GM19438 (cell line): ENCODE results near the gene TMEM35B.

Experiments
- ATAC-seq: cut with Tn5 transposase; IDR thresholded peaks from one replicate; pipeline ENCODE4 v1.9.1; 2021; ENCODE audit warnings: low read depth; ENCODE audit not compliant: unreplicated experiment

Gene TMEM35B

GRCh38 chr1:34984793-34985608, at the start of gene TMEM35B:
TMEM35B (minus strand) TSS chr1:34985347; CDS start chr1:34985305, 42 bp downstream.
- peak; percentile 80 for ATAC-seq

GRCh38 chr1:35033346-35033745, 48.2 kb upstream of the TMEM35B start:
- ATAC-seq, result no peak

GRCh38 chr1:35032384-35032739, 47.2 kb upstream of the TMEM35B start:
- no peak for ATAC-seq

DNA sequence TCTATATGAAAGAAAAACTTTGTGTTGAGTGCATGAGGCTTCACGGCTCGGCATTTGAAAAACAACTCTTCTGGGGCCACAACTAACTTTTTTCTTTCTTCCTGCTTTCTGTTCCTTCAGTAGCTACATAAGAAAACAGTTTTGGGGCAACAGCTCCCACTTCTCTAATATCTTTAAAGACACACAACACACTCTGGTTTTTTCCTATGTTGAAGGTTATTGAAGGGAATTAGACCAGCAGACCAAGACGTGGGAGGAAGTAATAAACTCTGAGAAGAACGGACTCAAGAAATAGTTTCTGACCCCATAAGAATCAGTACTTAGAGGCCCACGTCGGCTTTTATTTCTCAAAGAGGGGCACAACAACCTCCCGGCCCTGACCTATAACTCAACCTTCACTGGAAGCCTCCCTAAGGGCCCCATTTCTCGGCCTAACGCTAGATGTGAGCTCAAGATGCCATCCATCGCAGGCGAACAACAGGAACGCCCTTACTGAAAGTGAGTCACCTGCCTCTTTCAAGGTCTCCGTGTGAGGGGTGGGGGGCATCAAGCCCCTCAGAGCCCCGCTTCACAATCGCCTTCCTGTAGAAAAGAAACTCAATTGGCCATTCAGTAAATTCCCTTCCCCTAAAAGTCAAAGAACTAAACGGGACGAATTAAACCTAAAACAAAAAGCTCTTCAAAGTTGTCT, 45.8 kb upstream of the TMEM35B start:
- no peak for ATAC-seq

DNA sequence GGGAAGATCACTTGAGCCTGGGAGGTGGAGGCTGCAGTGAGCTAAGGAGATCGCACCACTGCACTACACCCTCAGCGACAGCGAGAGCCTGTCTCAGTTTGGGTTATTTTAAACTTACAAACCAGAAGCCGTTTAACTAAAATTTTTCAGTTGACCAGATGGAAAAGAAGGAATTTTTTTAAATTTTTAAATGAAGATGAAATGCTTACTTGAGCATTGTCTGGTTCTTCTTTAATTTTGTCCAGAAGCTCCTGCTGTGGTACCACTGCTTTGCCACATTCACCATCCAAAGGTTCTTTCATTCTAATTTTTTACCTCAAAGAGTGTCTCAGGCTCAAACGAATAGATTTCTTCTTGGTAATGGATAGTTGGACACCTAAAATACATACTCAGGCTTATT, 45.2 kb upstream of the TMEM35B start:
- ATAC-seq, result no peak

- no peak for ATAC-seq
Measured at GRCh38 chr1:35029761-35030160, 44.6 kb upstream of the TMEM35B start.

DNA sequence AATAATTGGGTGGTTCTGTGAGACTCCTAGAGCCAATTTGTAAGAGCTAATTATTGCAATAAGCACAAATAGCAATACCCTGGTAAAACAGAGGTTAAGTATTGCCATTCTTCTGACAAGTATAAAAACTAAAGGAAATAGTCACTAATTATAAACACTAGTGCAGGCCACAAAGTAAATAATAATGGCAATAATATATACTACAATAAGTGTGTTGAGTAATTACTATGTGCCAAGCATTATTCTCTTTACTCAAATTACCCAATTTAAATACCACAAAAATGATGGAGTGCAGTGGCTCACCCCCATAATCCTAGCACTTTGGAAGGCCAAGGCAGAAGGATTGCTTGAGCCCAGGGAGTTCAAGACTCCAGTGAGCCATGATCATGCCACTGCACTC, 31.3 kb upstream of the TMEM35B start:
- ATAC-seq, result no peak

DNA sequence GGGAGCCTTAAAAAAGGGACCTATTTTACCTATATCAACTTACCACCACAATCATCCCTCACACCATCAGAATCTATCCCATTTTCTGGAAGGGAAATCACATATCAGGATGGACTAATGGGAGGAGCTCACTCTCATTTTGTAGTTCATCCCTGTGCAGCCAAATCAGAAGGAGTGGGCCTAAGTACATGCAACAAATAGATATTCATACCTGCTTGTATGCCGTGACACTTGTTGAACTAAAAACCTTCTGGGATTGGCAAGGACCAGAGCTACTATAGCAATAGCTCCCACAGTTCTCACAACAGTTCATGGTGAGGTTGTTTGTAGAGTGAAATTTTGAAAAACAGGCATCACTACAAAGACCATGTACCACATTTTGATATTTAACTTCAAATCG, 29.3 kb upstream of the TMEM35B start:
- ATAC-seq, result no peak

DNA sequence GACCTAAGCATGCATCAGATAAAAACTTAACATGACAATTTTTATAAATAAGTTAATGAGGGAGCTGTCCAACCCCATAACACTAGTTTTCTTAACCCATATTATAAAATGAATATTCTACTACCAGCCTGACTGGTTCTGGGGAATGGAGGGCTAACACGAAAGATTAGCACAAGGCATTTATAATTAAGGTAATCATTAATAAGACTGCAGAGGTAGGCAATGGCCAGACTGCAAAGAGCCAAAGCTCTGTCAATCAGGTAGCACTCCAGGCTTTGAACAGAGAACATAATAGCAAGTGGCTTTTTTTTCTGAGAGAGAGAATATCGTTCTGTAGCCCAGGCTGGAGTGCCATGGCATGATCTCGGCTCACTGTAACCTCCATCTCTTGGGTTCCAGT, 20.6 kb upstream of the TMEM35B start:
- no peak for ATAC-seq

- ATAC-seq, result no peak
Measured at GRCh38 chr1:35001743-35002142, 16.6 kb upstream of the TMEM35B start.

- ATAC-seq, result no peak
Measured at GRCh38 chr1:34994878-34995277, 9.7 kb upstream of the TMEM35B start.

- ATAC-seq, result no peak
Measured at GRCh38 chr1:34988581-34988980, 3.4 kb upstream of the TMEM35B start.

- ATAC-seq, result no peak
Measured at GRCh38 chr1:34988147-34988546, 3.0 kb upstream of the TMEM35B start.

DNA sequence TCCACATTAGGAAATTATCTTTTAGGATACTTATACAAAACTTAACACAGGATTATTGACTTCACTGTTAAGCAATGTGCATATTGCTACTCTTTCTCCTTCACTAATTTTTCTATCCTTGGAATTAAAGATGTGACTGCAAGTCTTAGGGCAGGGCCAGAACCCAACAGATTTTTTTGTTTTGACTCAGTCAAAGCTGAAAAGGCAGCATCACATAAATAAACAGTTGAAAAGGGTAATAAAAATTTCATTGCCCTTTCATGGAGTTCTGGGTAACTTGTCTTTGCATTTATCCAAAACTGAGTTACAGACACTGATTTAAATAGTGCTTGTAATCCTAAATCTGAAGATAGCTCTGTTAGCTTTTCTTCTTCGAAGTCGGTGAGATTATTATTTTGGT, 1.9 kb upstream of the TMEM35B start:
- no peak for ATAC-seq

GRCh38 chr1:34985609-34985904, 410 bp upstream of the TMEM35B start:
- peak; percentile 11 for ATAC-seq

GRCh38 chr1:34984435-34984792, 733 bp downstream of the TMEM35B start:
- ATAC-seq, result no peak

DNA sequence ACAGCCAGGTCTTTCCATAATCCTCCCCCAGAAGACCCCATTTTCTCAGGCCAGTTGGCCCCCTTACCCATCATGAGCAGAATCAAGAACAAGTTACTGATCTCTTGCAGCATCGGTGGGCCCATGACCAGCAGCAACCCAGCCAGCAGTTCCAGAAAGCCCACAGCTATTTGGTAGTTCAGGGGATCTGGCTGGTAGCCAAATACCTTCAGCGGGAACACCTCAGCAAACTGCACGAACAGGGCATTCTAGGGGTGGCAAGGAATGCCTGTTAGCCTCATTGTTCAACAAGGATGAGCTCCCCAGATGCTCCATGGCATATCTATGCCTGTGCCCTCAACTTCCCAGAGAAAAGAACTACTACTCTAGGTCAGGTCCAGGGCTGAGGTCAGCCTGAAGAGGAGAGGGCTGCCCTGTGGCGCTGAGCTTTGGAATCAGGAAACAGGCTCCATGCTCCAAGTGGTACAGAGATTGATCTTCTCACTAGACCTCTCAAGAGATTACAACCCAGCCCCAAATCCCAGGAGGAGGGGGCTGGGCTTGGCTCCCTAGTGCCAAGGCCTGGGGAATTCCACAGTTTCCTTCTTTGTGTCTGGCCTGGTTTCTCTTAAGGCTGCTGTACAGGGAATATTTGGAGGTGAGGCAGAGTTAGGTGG, 1.3 kb downstream of the TMEM35B start:
- ATAC-seq, result no peak

DNA sequence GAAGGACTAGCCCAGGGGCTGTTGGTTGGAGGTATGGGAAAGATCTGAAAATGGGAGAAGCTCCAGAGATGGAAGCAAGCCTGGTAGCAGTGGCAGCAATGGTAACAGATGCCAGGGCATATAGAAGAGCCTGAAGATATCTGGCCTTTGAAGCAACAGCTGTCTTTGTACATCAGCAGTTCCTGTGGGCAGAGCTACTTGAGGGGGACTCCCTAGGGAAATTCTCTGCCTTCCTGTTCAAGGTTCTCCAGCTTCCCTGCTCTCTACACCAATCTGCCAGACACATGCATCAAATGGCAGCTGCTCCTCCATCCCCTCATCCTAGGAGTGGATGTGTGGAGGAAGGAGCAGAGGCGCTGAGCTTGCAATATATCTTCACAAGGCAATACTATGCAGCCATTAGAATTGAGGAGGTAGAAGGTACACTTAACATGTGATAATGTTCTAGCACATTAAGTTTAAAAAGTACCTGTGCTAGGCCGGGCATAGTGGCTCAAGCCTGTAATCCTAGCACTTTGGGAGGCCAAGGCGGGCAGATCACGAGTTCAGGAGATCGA, 2.2 kb downstream of the TMEM35B start:
- ATAC-seq, result no peak

GRCh38 chr1:34980715-34981114, 4.4 kb downstream of the TMEM35B start:
- no peak for ATAC-seq

GRCh38 chr1:34978921-34979320, 6.2 kb downstream of the TMEM35B start:
- no peak for ATAC-seq

DNA sequence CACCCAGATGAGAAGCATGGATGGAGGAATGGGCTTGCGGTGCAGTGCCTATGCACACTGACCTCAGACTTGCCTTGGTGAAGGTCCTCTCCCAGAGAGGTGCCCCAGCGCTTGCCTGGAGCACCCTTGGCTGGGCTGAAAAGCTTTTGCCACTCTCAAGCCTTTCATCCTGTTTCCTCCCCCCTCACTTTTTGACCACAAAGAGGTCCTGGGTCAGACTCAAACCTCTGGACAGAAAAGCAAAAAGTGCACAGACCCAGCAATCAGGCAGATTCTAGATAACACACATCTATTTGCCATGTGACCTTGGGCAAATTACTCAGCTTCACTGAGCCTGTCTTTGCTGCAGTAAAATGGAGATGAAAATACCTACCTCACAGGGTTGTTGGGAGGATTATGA, 7.3 kb downstream of the TMEM35B start:
- no peak for ATAC-seq

DNA sequence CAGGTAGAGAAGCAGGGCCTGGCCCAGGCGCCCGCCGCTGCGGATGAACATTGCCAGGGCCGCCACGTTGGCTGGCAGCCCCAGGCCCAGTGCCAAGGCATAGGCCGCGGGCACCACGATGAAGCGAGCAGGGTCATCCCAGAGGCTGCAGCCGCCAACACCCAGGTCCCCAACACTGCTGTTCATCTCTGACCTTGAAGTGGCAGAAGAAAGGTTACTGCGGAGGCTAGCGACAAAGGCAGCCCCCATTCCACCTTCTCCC, 8.0 kb downstream of the TMEM35B start:
- no peak for ATAC-seq
